Loucy (cell line): Measurements from ENCODE around the gene PAM16.
"Not testable (repeated sequence)": the region's sequence is repeated elsewhere in the genome, so short reads cannot be mapped to it uniquely, and the experiment has no call there.

ENCODE experiments used
- H2AFZ ChIP-seq: fragments of 200-600 bp; sonication (generic); 2 replicates; pipeline ENCODE4 v1.6.0; 2016; ENCODE audit warnings: antibody characterized with exemption, mild to moderate bottlenecking, low read length, moderate library complexity
- H3F3A ChIP-seq: fragments of 200-600 bp; 2 replicates; pipeline ENCODE4 v1.6.0; 2016; ENCODE audit warnings: antibody characterized with exemption, low read depth, mild to moderate bottlenecking
- H3K27me3 ChIP-seq: fragments of 200-600 bp; sonication (generic); 2 replicates; pipeline ENCODE4 v1.6.1; 2014; ENCODE audit warnings: low read length, mild to moderate bottlenecking; ENCODE audit not compliant: insufficient read depth, poor library complexity, severe bottlenecking
- H3K36me3 ChIP-seq: fragments of 200-600 bp; sonication (generic); 2 replicates; pipeline ENCODE4 v1.6.1; 2016; ENCODE audit warnings: low read length; ENCODE audit not compliant: insufficient read depth
- H3K4me1 ChIP-seq: fragments of 200-600 bp; sonication (generic); 2 replicates; pipeline ENCODE4 v1.5.1; 2014; ENCODE audit warnings: low read length, mild to moderate bottlenecking; ENCODE audit not compliant: insufficient read depth, poor library complexity, severe bottlenecking
- H3K4me2 ChIP-seq: fragments of 200-600 bp; sonication (generic); 2 replicates; pipeline ENCODE4 v1.6.0; 2014; ENCODE audit warnings: antibody characterized with exemption, low read length, low read depth, mild to moderate bottlenecking; ENCODE audit not compliant: poor library complexity, severe bottlenecking
- H3K4me3 ChIP-seq: fragments of 200-600 bp; sonication (generic); 2 replicates; pipeline ENCODE4 v1.5.1; 2014; ENCODE audit warnings: low read length, mild to moderate bottlenecking, mixed read lengths; ENCODE audit not compliant: poor library complexity, severe bottlenecking
- H3K79me2 ChIP-seq: fragments of 200-600 bp; sonication (generic); 2 replicates; pipeline ENCODE4 v1.6.1; 2014; ENCODE audit warnings: low read length; ENCODE audit not compliant: insufficient read depth
- H3K9ac ChIP-seq: fragments of 200-600 bp; sonication (generic); 2 replicates; pipeline ENCODE4 v1.6.0; 2014; ENCODE audit warnings: mild to moderate bottlenecking, low read depth, low read length, moderate library complexity; ENCODE audit not compliant: poor library complexity, severe bottlenecking
- H3K9me2 ChIP-seq: fragments of 200-600 bp; sonication (generic); replicated peaks from 2 replicates; pipeline ENCODE4 v1.6.1; 2016; ENCODE audit warnings: low read depth, low read length, mixed read lengths
- H3K9me3 ChIP-seq: fragments of 200-600 bp; sonication (generic); 2 replicates; pipeline ENCODE4 v1.6.1; 2014; ENCODE audit warnings: mild to moderate bottlenecking, antibody characterized with exemption, low read length, low read depth; ENCODE audit not compliant: insufficient read depth
- H4K20me1 ChIP-seq: fragments of 200-600 bp; sonication (generic); 2 replicates; pipeline ENCODE4 v1.6.0; 2014; ENCODE audit warnings: antibody characterized with exemption, low read length, mild to moderate bottlenecking; ENCODE audit not compliant: insufficient read depth, poor library complexity, severe bottlenecking
- EZH2phosphoT487 ChIP-seq: fragments of 200-600 bp; IDR thresholded peaks from 2 replicates; pipeline ENCODE4 v1.6.1; 2018; ENCODE audit warnings: antibody characterized with exemption, mild to moderate bottlenecking, moderate library complexity, borderline replicate concordance
- TF ChIP-seq, protein P1 (sequence below): fragments of 200-600 bp; sonication (generic); conservative IDR thresholded peaks from 2 replicates; pipeline ENCODE4 v1.5.1; 2014; ENCODE audit warnings: mild to moderate bottlenecking, antibody characterized with exemption, low read length

The PAM16 gene

DNA sequence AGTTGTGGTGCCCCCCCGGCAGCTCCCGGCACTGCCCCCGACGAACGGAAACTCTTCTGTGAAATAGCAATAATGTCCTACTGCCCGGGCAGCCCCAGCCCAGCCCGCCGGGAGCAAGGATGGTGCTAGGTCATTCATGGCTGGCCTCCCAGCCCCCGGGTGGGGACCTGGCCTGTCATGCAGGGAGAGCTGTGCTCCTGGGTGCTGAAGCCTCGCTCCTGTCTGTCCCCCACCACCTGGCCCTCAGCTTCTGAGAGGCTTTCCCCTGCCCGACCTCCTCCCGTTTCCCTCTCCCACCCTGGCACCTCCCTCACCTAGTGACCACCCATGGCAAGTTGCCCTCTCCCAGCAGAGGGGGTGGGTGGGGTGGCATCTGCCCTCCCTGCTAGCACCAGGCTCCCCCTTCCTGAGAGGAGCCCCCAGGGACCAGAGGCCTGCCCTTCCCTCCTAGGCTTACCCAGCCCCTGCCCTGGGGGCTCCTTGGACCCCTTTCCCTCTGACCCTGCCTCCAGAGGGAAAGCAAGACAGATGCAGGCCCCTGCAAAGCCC is 13.5 kb downstream of the PAM16 start:
- H3K79me2 ChIP-seq: no peaks in the 10 kb centered on the region

GRCh38 chr16:4336701-4337539 is 14.2 kb downstream of the PAM16 start:
- no peak overlapping the region for H3K4me2 ChIP-seq
- no peaks in the 10 kb centered on the region for H3F3A ChIP-seq
- H3K4me3 ChIP-seq: no peak overlapping the region
- no peaks in the 10 kb centered on the region for H3K9me2 ChIP-seq
- no peak overlapping the region for H3K9ac ChIP-seq
- no peak overlapping the region for H2AFZ ChIP-seq
- no peaks in the 10 kb centered on the region for H3K27me3 ChIP-seq
- H4K20me1 ChIP-seq: no peaks in the 10 kb centered on the region
- no peaks in the 10 kb centered on the region for H3K79me2 ChIP-seq
- no peaks in the 10 kb centered on the region for H3K4me1 ChIP-seq
- TF ChIP-seq, protein P1, sequence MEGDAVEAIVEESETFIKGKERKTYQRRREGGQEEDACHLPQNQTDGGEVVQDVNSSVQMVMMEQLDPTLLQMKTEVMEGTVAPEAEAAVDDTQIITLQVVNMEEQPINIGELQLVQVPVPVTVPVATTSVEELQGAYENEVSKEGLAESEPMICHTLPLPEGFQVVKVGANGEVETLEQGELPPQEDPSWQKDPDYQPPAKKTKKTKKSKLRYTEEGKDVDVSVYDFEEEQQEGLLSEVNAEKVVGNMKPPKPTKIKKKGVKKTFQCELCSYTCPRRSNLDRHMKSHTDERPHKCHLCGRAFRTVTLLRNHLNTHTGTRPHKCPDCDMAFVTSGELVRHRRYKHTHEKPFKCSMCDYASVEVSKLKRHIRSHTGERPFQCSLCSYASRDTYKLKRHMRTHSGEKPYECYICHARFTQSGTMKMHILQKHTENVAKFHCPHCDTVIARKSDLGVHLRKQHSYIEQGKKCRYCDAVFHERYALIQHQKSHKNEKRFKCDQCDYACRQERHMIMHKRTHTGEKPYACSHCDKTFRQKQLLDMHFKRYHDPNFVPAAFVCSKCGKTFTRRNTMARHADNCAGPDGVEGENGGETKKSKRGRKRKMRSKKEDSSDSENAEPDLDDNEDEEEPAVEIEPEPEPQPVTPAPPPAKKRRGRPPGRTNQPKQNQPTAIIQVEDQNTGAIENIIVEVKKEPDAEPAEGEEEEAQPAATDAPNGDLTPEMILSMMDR: no peak
- TF ChIP-seq EZH2phosphoT487: no peak
- H3K9me3 ChIP-seq: no peaks in the 10 kb centered on the region
- no peaks in the 10 kb centered on the region for H3K36me3 ChIP-seq

More for the DNA sequence above, 13.5 kb downstream of the PAM16 start:
- TF ChIP-seq, protein P1: no peak
- TF ChIP-seq EZH2phosphoT487: no peak
- Histone ChIP-seq H4K20me1 (no peaks in the 10 kb centered on the region), H2AFZ (no peak overlapping the region), H3K27me3 (no peaks in the 10 kb centered on the region), H3K9me2 (no peaks in the 10 kb centered on the region), H3K9me3 (no peaks in the 10 kb centered on the region), H3K36me3 (no peaks in the 10 kb centered on the region), H3F3A (no peaks in the 10 kb centered on the region), H3K4me2 (no peak overlapping the region), H3K9ac (no peak overlapping the region), H3K4me1 (no peaks in the 10 kb centered on the region), H3K4me3 (no peak overlapping the region)

- TF ChIP-seq, protein P1: no peak
- no peak for TF ChIP-seq EZH2phosphoT487
- no peaks in the 10 kb centered on the region for H3K36me3 ChIP-seq
- no peaks in the 10 kb centered on the region for H3K79me2 ChIP-seq
- H4K20me1 ChIP-seq: no peaks in the 10 kb centered on the region
- H3K4me1 ChIP-seq: no peaks in the 10 kb centered on the region
- H3K9me3 ChIP-seq: no peaks in the 10 kb centered on the region
- no peaks in the 10 kb centered on the region for H3F3A ChIP-seq
- no peak overlapping the region for H3K9ac ChIP-seq
- H2AFZ ChIP-seq: no peak overlapping the region
- H3K4me3 ChIP-seq: no peak overlapping the region
- H3K4me2 ChIP-seq: no peak overlapping the region
- no peaks in the 10 kb centered on the region for H3K9me2 ChIP-seq
- no peaks in the 10 kb centered on the region for H3K27me3 ChIP-seq
Observed at GRCh38 chr16:4334724-4335495, 16.2 kb downstream of the PAM16 start.

GRCh38 chr16:4333714-4334113 is 17.4 kb downstream of the PAM16 start:
- H3K27me3 ChIP-seq, H3K9me2 ChIP-seq, H3K9ac ChIP-seq, H3F3A ChIP-seq, H3K4me2 ChIP-seq, H3K9me3 ChIP-seq, H3K4me1 ChIP-seq, H2AFZ ChIP-seq, H3K4me3 ChIP-seq, H3K36me3 ChIP-seq, H3K79me2 ChIP-seq, H4K20me1 ChIP-seq: not testable (repeated sequence)
